ENCODE measurements around the gene ADRA1B. TPM values are rescaled to one million over a fixed set of nuclear protein-coding genes. Genes with fewer than 3 reads are reported as not detected.

The ADRA1B gene
- total RNA-seq, 4 donors from 2014 or later = 2.9 to 9.0 (median 5.0) TPM

- in situ Hi-C loops (cut with MboI; ENCODE audit: low pct_ligation_motif_present in 1 of 4, low pct_unique_long_range_greater_than_20kb in 1 of 4, low sequenced_read_pairs in 3 of 4) = no loop called here
- intact Hi-C loops (cut with DNase I; ENCODE audit: low total_unique reads) = no loop called here
- Histone ChIP-seq H3K9me3 (no peaks in the 10 kb centered on the region), H3K27ac (no peak overlapping the region), H3K27me3 (peaks cover 7% of the 10 kb centered on the region), H3K4me1 (peaks cover 0 to 3% (median 0%) of the 10 kb centered on the region in 4 donors), H3K4me3 (no peak overlapping the region), H3K36me3 (no peaks in the 10 kb centered on the region)
- WGBS, 2 donors (ENCODE audit: low coverage in 1 of 2) = 57 to 63% methylated on average over 5 of the region's 5 CpGs
- DNase-seq = no peak
- no peak for TF ChIP-seq EP300 (IDR thresholded peaks at IDR 0.05; ENCODE audit: low read depth)
- TF ChIP-seq POLR2A (IDR thresholded peaks at IDR 0.05) = no peak
- no peak for TF ChIP-seq POLR2AphosphoS5 (IDR thresholded peaks at IDR 0.05)
- TF ChIP-seq, protein P1, sequence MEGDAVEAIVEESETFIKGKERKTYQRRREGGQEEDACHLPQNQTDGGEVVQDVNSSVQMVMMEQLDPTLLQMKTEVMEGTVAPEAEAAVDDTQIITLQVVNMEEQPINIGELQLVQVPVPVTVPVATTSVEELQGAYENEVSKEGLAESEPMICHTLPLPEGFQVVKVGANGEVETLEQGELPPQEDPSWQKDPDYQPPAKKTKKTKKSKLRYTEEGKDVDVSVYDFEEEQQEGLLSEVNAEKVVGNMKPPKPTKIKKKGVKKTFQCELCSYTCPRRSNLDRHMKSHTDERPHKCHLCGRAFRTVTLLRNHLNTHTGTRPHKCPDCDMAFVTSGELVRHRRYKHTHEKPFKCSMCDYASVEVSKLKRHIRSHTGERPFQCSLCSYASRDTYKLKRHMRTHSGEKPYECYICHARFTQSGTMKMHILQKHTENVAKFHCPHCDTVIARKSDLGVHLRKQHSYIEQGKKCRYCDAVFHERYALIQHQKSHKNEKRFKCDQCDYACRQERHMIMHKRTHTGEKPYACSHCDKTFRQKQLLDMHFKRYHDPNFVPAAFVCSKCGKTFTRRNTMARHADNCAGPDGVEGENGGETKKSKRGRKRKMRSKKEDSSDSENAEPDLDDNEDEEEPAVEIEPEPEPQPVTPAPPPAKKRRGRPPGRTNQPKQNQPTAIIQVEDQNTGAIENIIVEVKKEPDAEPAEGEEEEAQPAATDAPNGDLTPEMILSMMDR (IDR thresholded peaks at IDR 0.05) = no peak
These were observed 27.0 kb downstream of the ADRA1B start for GRCh38 chr5:159943326-159943725.

GRCh38 chr5:159944056-159944600 is 27.8 kb downstream of the ADRA1B start:
- H3K4me1 ChIP-seq = peaks cover 0 to 3% (median 0%) of the 10 kb centered on the region in 4 donors
- no peaks in the 10 kb centered on the region for H3K9me3 ChIP-seq
- peaks cover 7% of the 10 kb centered on the region for H3K27me3 ChIP-seq
- H3K36me3 ChIP-seq = no peaks in the 10 kb centered on the region
- in situ Hi-C loops (cut with MboI; ENCODE audit: low pct_ligation_motif_present in 1 of 4, low pct_unique_long_range_greater_than_20kb in 1 of 4, low sequenced_read_pairs in 3 of 4) = no loop called here
- intact Hi-C loops (cut with DNase I; ENCODE audit: low total_unique reads) = no loop called here
- WGBS, 2 donors (ENCODE audit: low coverage in 1 of 2) = 50 to 63% methylated on average over 1 to 5 of the region's 5 CpGs
- H3K4me3 ChIP-seq = no peak overlapping the region
- H3K27ac ChIP-seq = no peak overlapping the region
- TF ChIP-seq POLR2A (IDR thresholded peaks at IDR 0.05) = no peak
- TF ChIP-seq POLR2AphosphoS5 (IDR thresholded peaks at IDR 0.05) = no peak
- no peak for TF ChIP-seq EP300 (IDR thresholded peaks at IDR 0.05; ENCODE audit: low read depth)
- no peak for DNase-seq

GRCh38 chr5:159945359-159945758 is 29.1 kb downstream of the ADRA1B start:
- intact Hi-C loops (cut with DNase I; ENCODE audit: low total_unique reads) (no loop called here), in situ Hi-C loops (cut with MboI; ENCODE audit: low pct_ligation_motif_present in 1 of 4, low pct_unique_long_range_greater_than_20kb in 1 of 4, low sequenced_read_pairs in 3 of 4) (no loop called here)
- Histone ChIP-seq H3K9me3 (no peaks in the 10 kb centered on the region), H3K27me3 (peaks cover 7% of the 10 kb centered on the region), H3K27ac (no peak overlapping the region), H3K4me1 (peaks cover 0 to 3% (median 0%) of the 10 kb centered on the region in 4 donors), H3K4me3 (no peak overlapping the region), H3K36me3 (no peaks in the 10 kb centered on the region)
- WGBS, 2 donors (ENCODE audit: low coverage in 1 of 2) = 73 to 82% methylated on average over 2 of the region's 2 CpGs
- DNase-seq = no peak
- TF ChIP-seq EP300 (IDR thresholded peaks at IDR 0.05; ENCODE audit: low read depth) (no peak), POLR2A (IDR thresholded peaks at IDR 0.05) (no peak), POLR2AphosphoS5 (IDR thresholded peaks at IDR 0.05) (no peak)
- TF ChIP-seq, protein P1 (IDR thresholded peaks at IDR 0.05) = no peak

DNA sequence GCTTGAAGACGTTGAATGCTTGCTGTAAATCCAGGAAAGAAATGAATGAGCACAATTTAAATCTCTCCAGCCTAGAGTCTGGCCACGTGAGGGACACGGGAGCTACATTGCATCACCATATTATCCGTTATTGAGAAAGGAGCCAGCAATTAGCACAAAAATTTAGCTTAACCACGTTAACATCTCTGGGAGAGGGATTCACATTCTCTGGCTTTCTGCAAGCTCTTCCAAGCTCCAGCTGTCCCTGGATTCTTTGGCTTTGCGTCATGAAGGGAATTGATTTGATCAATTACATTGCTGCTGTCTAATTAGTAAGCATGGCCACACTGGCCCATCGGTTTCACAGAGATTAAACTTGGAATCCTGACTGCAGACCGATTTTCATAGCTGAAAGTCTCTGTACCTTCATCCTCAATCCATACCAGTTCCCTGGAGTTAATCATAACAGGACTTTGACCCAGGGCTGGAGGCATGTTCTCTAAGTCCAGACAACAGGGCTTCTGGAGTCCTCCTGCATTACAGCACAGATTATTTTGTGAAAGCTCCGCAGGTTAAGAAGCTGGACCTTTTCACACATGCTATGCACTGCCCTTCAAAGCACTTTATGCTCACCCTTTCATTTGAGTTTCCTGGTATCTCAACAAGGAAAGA is 31.6 kb downstream of the ADRA1B start:
- H3K27ac ChIP-seq = no peak overlapping the region
- DNase-seq = no peak
- no peak overlapping the region for H3K4me3 ChIP-seq
- 32 to 60% methylated on average over 5 to 9 of the region's 9 CpGs for WGBS, 2 donors (ENCODE audit: low coverage in 1 of 2)
- peaks cover 0 to 3% (median 0%) of the 10 kb centered on the region in 4 donors for H3K4me1 ChIP-seq
- TF ChIP-seq EP300 (IDR thresholded peaks at IDR 0.05; ENCODE audit: low read depth) (no peak), POLR2AphosphoS5 (IDR thresholded peaks at IDR 0.05) (peak in 1 of 3 donors; percentile 23)
- intact Hi-C loops (cut with DNase I; ENCODE audit: low total_unique reads) = no loop called here
- peaks cover 7% of the 10 kb centered on the region for H3K27me3 ChIP-seq
- no peaks in the 10 kb centered on the region for H3K36me3 ChIP-seq
- in situ Hi-C loops (cut with MboI; ENCODE audit: low pct_ligation_motif_present in 1 of 4, low pct_unique_long_range_greater_than_20kb in 1 of 4, low sequenced_read_pairs in 3 of 4) = no loop called here
- H3K9me3 ChIP-seq = no peaks in the 10 kb centered on the region

DNA sequence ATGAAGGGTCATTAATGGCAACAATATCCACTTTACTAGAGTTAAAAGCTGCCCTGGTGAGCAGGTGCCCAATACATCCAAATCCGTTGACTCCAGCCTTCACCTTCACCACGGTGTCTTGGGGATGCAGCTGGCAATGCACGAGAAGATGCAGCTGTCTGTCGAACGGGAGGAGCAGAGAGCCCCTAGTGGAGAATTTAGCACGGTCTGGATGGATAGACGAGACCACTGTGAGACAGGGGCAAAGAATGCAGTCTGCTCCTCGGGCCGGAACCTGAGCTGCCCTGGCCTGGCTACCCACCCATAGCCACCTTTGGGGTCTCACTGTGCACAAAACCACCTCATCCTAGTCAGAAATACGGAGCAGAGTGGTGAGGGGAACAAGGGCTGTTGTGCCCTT is 35.1 kb downstream of the ADRA1B start:
- no peak for DNase-seq
- intact Hi-C loops (cut with DNase I; ENCODE audit: low total_unique reads) (no loop called here), in situ Hi-C loops (cut with MboI; ENCODE audit: low pct_ligation_motif_present in 1 of 4, low pct_unique_long_range_greater_than_20kb in 1 of 4, low sequenced_read_pairs in 3 of 4) (loop anchor here in 1 of 4 donors (25.0 kb wide), 1 partner anchor 514 kb away; no protein-coding TSS in a partner anchor)
- no peaks in the 10 kb centered on the region for H3K36me3 ChIP-seq
- 80 to 85% methylated on average over 1 to 10 of the region's 10 CpGs for WGBS, 2 donors (ENCODE audit: low coverage in 1 of 2)
- TF ChIP-seq EP300 (IDR thresholded peaks at IDR 0.05; ENCODE audit: low read depth) = no peak
- TF ChIP-seq POLR2AphosphoS5 (IDR thresholded peaks at IDR 0.05) = no peak
- TF ChIP-seq POLR2A (IDR thresholded peaks at IDR 0.05) = no peak
- H3K9me3 ChIP-seq = no peaks in the 10 kb centered on the region
- H3K27me3 ChIP-seq = peaks cover 7% of the 10 kb centered on the region
- H3K4me3 ChIP-seq = no peak overlapping the region
- H3K27ac ChIP-seq = no peak overlapping the region
- H3K4me1 ChIP-seq = peaks cover 0 to 3% (median 0%) of the 10 kb centered on the region in 4 donors

Data from transverse colon (tissue), 4 donors.